Measurements from ENCODE around the gene FSTL5.

- TF ChIP-seq POLR2A (IDR thresholded peaks at IDR 0.05; ENCODE audit: low read length) (no peak), GATA1 (IDR thresholded peaks at IDR 0.05; ENCODE audit: low read depth, low read length) (no peak)
Observed at GRCh38 chr4:162126729-162127128, 37.1 kb downstream of the FSTL5 start.

Data from erythroblast (primary cell).